Nephron progenitor cell (in vitro differentiated cells): ENCODE measurements around the gene MUC3A.
"Not testable (repeated sequence)": the region's sequence is repeated elsewhere in the genome, so short reads cannot be mapped to it uniquely, and the experiment has no call there.

Experiments
- DNase-seq: peaks from one replicate; pipeline ENCODE4 v3.0.0; 2021
- H3K27ac Mint-ChIP-seq: 2 replicates; pipeline ENCODE4 v1.8.0; 2021; ENCODE audit warnings: mild to moderate bottlenecking, moderate library complexity, mixed read lengths
- H3K27me3 Mint-ChIP-seq: 2 replicates; pipeline ENCODE4 v1.8.0; 2021; ENCODE audit warnings: mild to moderate bottlenecking, low read depth, mixed read lengths; ENCODE audit not compliant: poor library complexity
- H3K36me3 Mint-ChIP-seq: 2 replicates; pipeline ENCODE4 v1.8.0; 2021; ENCODE audit warnings: low read depth, mixed read lengths
- H3K4me1 Mint-ChIP-seq: 2 replicates; pipeline ENCODE4 v1.8.0; 2021; ENCODE audit warnings: mixed read lengths
- H3K4me3 Mint-ChIP-seq: 2 replicates; pipeline ENCODE4 v1.8.0; 2021; ENCODE audit warnings: mild to moderate bottlenecking, moderate library complexity, mixed read lengths
- H3K9me3 Mint-ChIP-seq: 2 replicates; pipeline ENCODE4 v1.8.0; 2021; ENCODE audit warnings: mild to moderate bottlenecking, moderate library complexity, mixed read lengths
- CTCF ChIP-seq: fragments of 200-600 bp; sonication (generic); IDR thresholded peaks from 2 replicates; pipeline ENCODE4 v1.5.0; 2021; ENCODE audit warnings: antibody characterized with exemption

The MUC3A gene

DNA sequence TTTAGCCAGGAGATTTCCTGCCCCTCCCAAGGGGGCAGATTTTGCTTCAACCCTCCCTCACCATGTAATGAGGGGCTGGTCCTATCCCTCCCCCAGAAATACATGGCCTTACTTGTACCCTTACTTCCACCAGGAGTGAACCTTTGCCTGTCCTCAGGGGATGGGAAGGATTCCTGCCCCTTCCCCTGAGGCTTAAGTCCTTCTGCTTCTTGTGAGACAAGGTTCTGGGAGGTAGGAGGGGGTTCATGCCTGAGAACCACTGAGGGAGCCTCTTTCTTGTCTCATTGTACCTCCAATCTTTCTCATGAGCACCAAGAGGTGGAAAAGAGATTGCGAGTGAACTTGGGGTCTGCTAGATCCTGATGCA, 19.5 kb upstream of the MUC3A start:
- no peak for TF ChIP-seq CTCF
- DNase-seq, result no peak
- H3K27ac Mint-ChIP-seq, result no peak overlapping the region
- peaks cover 29% of the 10 kb centered on the region for H3K9me3 Mint-ChIP-seq
- no peak overlapping the region for H3K4me3 Mint-ChIP-seq
- peaks cover 9% of the 10 kb centered on the region for H3K27me3 Mint-ChIP-seq
- H3K4me1 Mint-ChIP-seq, result no peaks in the 10 kb centered on the region
- H3K36me3 Mint-ChIP-seq, result peaks cover 6% of the 10 kb centered on the region

- no peak for DNase-seq
- no peak overlapping the region for H3K4me3 Mint-ChIP-seq
- H3K27me3 Mint-ChIP-seq, result peaks cover 10% of the 10 kb centered on the region
- H3K36me3 Mint-ChIP-seq, result peaks cover 6% of the 10 kb centered on the region
- no peak overlapping the region for H3K27ac Mint-ChIP-seq
- TF ChIP-seq CTCF, result no peak
- H3K9me3 Mint-ChIP-seq, result peaks cover 35% of the 10 kb centered on the region
- H3K4me1 Mint-ChIP-seq, result no peaks in the 10 kb centered on the region
Measured at GRCh38 chr7:100933734-100934133, 15.6 kb upstream of the MUC3A start.

GRCh38 chr7:100935381-100935780, 14.0 kb upstream of the MUC3A start:
- not testable (repeated sequence) for H3K4me3 Mint-ChIP-seq, DNase-seq, H3K27me3 Mint-ChIP-seq, H3K4me1 Mint-ChIP-seq, H3K27ac Mint-ChIP-seq, H3K36me3 Mint-ChIP-seq
- peaks cover 47% of the 10 kb centered on the region for H3K9me3 Mint-ChIP-seq

DNA sequence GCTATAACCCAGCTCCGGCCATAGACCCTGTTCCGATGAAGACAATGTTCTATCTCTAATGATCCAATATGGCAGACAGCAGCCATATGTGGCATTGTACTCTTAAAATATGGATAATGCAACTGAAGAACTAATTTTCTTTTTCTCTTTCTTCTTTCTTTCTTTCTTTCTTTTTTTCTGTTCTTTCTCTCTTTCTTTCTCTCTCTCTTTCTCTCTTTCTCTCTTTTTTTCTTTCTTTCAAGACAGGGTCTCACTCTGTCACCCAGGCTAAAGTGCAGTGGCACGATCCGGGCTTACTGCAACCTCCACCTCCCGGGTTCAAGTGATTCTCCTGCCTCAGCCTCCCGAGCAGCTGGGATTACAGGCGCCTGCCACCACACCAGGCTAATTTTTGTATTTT, 13.2 kb upstream of the MUC3A start:
- not testable (repeated sequence) for H3K4me3 Mint-ChIP-seq, H3K4me1 Mint-ChIP-seq, DNase-seq, H3K27ac Mint-ChIP-seq, H3K36me3 Mint-ChIP-seq
- H3K9me3 Mint-ChIP-seq, result peaks cover 43% of the 10 kb centered on the region
- H3K27me3 Mint-ChIP-seq, result peaks cover 12% of the 10 kb centered on the region

GRCh38 chr7:100942045-100942774, 7.1 kb upstream of the MUC3A start:
- Mint-ChIP-seq H3K27ac (no peak overlapping the region), H3K36me3 (no peaks in the 10 kb centered on the region), H3K4me3 (no peak overlapping the region), H3K9me3 (peaks cover 17% of the 10 kb centered on the region), H3K27me3 (peaks cover 13% of the 10 kb centered on the region), H3K4me1 (no peaks in the 10 kb centered on the region)
- no peak for DNase-seq
- no peak for TF ChIP-seq CTCF

DNA sequence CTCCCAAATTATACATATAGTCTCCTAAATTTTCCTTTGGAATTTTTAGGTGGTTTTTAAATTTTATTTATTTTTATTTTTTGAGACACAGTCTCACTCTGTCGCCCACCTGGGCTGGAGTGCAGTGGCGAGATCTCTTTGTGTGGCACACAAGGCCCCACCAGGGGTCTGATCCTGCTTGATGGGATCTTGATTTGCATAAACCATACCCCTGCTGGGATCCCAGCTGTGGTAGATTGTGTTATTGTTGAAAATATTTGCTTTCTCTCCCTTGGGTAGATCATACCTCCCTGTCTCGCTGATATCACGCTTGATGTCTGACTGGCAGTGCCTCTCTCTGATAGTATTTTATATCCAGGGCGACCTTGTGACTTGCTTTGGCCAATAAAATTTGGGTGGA, 5.6 kb upstream of the MUC3A start:
- DNase-seq, result no peak
- no peak overlapping the region for H3K27ac Mint-ChIP-seq
- no peaks in the 10 kb centered on the region for H3K4me1 Mint-ChIP-seq
- peaks cover 12% of the 10 kb centered on the region for H3K27me3 Mint-ChIP-seq
- TF ChIP-seq CTCF, result no peak
- no peaks in the 10 kb centered on the region for H3K36me3 Mint-ChIP-seq
- no peak overlapping the region for H3K4me3 Mint-ChIP-seq
- H3K9me3 Mint-ChIP-seq, result peaks cover 16% of the 10 kb centered on the region

- no peak for TF ChIP-seq CTCF
- peaks cover 11% of the 10 kb centered on the region for H3K9me3 Mint-ChIP-seq
- peaks cover 7% of the 10 kb centered on the region for H3K27me3 Mint-ChIP-seq
- H3K4me1 Mint-ChIP-seq, result no peaks in the 10 kb centered on the region
- no peaks in the 10 kb centered on the region for H3K36me3 Mint-ChIP-seq
- no peak overlapping the region for H3K4me3 Mint-ChIP-seq
- no peak for DNase-seq
- H3K27ac Mint-ChIP-seq, result no peak overlapping the region
Measured at GRCh38 chr7:100944138-100944537, 5.2 kb upstream of the MUC3A start.
